IPS-NIHi7 (cell line): ENCODE measurements around the gene PPP1R12A.
"Not testable (repeated sequence)": the region's sequence is repeated elsewhere in the genome, so short reads cannot be mapped to it uniquely, and the experiment has no call there.

Experiments used
- DNase-seq: peaks from one replicate; pipeline ENCODE4 v3.0.0; 2012; ENCODE audit warnings: mixed read lengths; ENCODE audit errors: extremely low spot score

Gene PPP1R12A

GRCh38 chr12:79895071-79895470 lies 39.8 kb downstream of the PPP1R12A start:
- no peak for DNase-seq

GRCh38 chr12:79891506-79892162 lies 43.3 kb downstream of the PPP1R12A start:
- DNase-seq, result no peak

GRCh38 chr12:79887890-79888289 lies 47.0 kb downstream of the PPP1R12A start:
- DNase-seq, result no peak

GRCh38 chr12:79886917-79887519 lies 47.9 kb downstream of the PPP1R12A start:
- no peak for DNase-seq

- no peak for DNase-seq
Measured at GRCh38 chr12:79885911-79886490, 48.9 kb downstream of the PPP1R12A start.

- no peak for DNase-seq
Measured at GRCh38 chr12:79884401-79885006, 50.4 kb downstream of the PPP1R12A start.

- no peak for DNase-seq
Measured at GRCh38 chr12:79883216-79883615, 51.7 kb downstream of the PPP1R12A start.

GRCh38 chr12:79881351-79881750 lies 53.5 kb downstream of the PPP1R12A start:
- no peak for DNase-seq

- not testable (repeated sequence) for DNase-seq
Measured at GRCh38 chr12:79878506-79878905, 56.4 kb downstream of the PPP1R12A start.

- DNase-seq, result no peak
Measured at GRCh38 chr12:79877246-79877645, 57.7 kb downstream of the PPP1R12A start.

- peak; percentile 34 for DNase-seq
Measured at GRCh38 chr12:79874665-79875064, 60.2 kb downstream of the PPP1R12A start.

GRCh38 chr12:79873201-79873600 lies 61.7 kb downstream of the PPP1R12A start:
- no peak for DNase-seq

GRCh38 chr12:79871621-79872020 lies 63.3 kb downstream of the PPP1R12A start:
- no peak for DNase-seq

- no peak for DNase-seq
Measured at GRCh38 chr12:79870916-79871315, 64.0 kb downstream of the PPP1R12A start.

GRCh38 chr12:79859646-79860045 lies 75.3 kb downstream of the PPP1R12A start:
- no peak for DNase-seq

GRCh38 chr12:79858518-79858917 lies 76.4 kb downstream of the PPP1R12A start:
- DNase-seq, result no peak

GRCh38 chr12:79857675-79858074 lies 77.2 kb downstream of the PPP1R12A start:
- DNase-seq, result no peak

GRCh38 chr12:79850610-79851299 lies 84.1 kb downstream of the PPP1R12A start:
- no peak for DNase-seq

GRCh38 chr12:79848339-79848738 lies 86.6 kb downstream of the PPP1R12A start:
- no peak for DNase-seq

GRCh38 chr12:79847417-79847816 lies 87.5 kb downstream of the PPP1R12A start:
- DNase-seq, result no peak

GRCh38 chr12:79844693-79845092 lies 90.2 kb downstream of the PPP1R12A start:
- DNase-seq, result peak; percentile 50

GRCh38 chr12:79843978-79844377 lies 90.9 kb downstream of the PPP1R12A start:
- DNase-seq, result no peak
